ENCODE data around the gene HMBS.
"Not testable (repeated sequence)": the region's sequence is repeated elsewhere in the genome, so short reads cannot be mapped to it uniquely, and the experiment has no call there.

Gene HMBS

DNA sequence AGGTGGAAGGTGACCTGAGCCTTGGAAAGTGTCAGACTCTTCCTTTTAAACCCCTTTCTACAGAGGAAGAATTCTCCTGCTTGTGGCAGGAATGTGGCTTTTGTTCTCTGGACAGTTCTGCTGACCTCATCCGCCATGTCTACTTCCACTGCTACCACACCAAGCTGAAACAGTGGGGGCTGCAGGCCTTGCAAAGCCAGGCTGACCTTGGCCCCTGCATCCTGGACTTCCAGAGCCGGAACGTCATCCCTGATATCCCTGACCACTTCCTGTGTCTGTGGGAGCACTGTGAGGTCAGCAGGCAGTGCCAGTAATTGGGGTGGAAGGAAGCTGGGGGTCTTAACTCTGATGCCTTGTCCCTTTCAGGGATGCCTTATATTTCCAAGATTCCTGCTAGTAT lies 46.0 kb downstream of the HMBS start:
- TF ChIP-seq, protein P1, sequence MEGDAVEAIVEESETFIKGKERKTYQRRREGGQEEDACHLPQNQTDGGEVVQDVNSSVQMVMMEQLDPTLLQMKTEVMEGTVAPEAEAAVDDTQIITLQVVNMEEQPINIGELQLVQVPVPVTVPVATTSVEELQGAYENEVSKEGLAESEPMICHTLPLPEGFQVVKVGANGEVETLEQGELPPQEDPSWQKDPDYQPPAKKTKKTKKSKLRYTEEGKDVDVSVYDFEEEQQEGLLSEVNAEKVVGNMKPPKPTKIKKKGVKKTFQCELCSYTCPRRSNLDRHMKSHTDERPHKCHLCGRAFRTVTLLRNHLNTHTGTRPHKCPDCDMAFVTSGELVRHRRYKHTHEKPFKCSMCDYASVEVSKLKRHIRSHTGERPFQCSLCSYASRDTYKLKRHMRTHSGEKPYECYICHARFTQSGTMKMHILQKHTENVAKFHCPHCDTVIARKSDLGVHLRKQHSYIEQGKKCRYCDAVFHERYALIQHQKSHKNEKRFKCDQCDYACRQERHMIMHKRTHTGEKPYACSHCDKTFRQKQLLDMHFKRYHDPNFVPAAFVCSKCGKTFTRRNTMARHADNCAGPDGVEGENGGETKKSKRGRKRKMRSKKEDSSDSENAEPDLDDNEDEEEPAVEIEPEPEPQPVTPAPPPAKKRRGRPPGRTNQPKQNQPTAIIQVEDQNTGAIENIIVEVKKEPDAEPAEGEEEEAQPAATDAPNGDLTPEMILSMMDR (IDR thresholded peaks at IDR 0.05; ENCODE audit: low read depth, low read length, missing control alignments): no peak
- DNase-seq (ENCODE audit: extremely low read depth, low read depth): no peak
- no peak overlapping the region for H3K4me3 ChIP-seq (replicated peaks; ENCODE audit: low read depth, low read length)

DNA sequence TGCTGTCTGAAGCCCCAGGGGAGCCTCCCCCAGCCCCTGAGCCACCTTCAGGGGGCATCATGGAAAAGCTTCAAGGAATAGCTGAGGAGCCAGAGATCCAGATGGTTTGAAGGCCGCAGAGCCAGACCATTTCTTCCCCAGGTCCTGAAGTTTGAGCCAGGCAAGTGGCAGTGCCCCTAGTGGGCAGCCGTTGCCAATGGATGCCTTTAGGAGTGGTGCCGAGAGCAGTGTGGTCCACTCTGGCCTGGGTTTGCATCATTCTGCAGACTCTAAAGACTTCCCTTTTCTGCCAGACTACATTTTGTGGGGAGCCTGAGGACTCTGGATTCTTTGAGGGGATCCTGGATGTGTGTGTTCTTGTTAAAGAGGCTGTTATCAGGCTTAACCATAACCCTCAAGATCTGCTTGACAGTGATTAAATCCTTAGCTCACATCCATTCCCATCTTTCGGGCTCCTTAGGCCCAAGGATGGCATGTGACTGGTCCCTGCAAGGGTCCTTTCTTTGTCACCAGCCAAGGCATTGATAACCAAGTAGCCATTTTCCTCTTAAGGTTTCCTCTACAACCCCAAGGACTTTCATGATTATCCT lies 49.8 kb downstream of the HMBS start:
- DNase-seq (ENCODE audit: extremely low read depth, low read depth): no peak
- no peak overlapping the region for H3K4me3 ChIP-seq (replicated peaks; ENCODE audit: low read depth, low read length)
- TF ChIP-seq, protein P1 (IDR thresholded peaks at IDR 0.05; ENCODE audit: low read depth, low read length, missing control alignments): peak; percentile 74

DNA sequence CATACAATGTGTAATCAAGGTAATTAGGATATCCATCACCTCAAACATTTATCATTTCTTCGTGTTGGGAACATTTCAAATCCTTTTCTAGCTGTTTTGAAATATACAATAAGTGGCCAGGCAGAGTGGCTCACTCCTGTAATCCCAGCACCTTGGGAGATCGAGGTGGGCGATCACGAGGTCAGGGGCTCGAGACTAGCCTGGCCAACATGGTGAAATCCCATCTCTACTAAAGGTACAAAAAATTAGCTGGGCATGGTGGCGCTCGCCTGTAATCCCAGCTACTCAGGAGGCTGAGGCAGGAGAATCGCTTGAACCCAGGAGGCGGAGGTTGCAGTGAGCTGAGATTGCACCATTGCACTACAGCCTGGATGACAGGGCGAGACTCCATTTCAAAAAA lies 54.6 kb downstream of the HMBS start:
- not testable (repeated sequence) for DNase-seq (ENCODE audit: extremely low read depth, low read depth); H3K4me3 ChIP-seq (replicated peaks; ENCODE audit: low read depth, low read length)

Measured in HFF-Myc (cell line).